GM10266 (cell line): ENCODE data around the gene TRIM28.

ENCODE experiments used
- DNase-seq: peaks from one replicate; pipeline ENCODE4 v3.0.0; 2012; ENCODE audit errors: extremely low spot score
- TF ChIP-seq, protein P1 (sequence below): IDR thresholded peaks from 2 replicates; pipeline ENCODE4 v1.5.1; 2012; ENCODE audit warnings: mild to moderate bottlenecking, low read depth; ENCODE audit not compliant: control insufficient read depth, insufficient read depth; ENCODE audit errors: missing control alignments

The TRIM28 gene

DNA sequence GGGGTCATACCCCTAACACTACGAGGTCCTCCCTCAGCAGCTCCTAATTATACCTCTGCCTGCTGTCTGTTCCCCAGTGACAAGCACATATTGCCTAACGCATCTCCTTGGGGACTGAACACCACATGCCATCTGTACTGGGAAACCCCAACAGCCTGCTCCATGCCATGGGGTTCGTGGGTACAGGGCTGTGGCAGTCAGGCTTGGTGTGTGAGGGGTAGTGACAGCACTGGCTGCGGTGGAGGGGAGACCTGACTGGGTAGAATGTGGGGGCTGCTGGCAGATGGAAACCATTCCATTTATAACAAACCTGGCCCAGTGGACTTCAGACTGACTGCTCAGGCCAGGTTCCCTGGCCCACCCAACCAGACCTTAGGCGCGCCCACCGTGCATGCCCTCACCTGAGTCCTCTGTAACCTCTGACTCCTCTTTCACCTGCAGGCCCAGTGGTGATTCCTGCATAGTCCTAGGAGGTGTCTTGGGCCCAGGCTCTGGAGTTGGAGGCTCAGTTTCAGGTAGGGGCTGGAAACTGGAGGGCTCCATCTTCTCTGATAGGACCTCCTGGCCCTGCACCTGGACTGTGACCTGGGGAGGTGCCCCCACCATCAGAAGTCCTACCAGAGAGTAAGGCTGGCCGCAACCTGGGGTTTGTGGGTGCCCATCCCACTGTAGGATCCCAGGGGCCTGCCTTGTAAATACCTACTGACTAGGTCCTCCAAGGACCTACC, 26.2 kb downstream of the TRIM28 start:
- no peak for DNase-seq
- TF ChIP-seq, protein P1, sequence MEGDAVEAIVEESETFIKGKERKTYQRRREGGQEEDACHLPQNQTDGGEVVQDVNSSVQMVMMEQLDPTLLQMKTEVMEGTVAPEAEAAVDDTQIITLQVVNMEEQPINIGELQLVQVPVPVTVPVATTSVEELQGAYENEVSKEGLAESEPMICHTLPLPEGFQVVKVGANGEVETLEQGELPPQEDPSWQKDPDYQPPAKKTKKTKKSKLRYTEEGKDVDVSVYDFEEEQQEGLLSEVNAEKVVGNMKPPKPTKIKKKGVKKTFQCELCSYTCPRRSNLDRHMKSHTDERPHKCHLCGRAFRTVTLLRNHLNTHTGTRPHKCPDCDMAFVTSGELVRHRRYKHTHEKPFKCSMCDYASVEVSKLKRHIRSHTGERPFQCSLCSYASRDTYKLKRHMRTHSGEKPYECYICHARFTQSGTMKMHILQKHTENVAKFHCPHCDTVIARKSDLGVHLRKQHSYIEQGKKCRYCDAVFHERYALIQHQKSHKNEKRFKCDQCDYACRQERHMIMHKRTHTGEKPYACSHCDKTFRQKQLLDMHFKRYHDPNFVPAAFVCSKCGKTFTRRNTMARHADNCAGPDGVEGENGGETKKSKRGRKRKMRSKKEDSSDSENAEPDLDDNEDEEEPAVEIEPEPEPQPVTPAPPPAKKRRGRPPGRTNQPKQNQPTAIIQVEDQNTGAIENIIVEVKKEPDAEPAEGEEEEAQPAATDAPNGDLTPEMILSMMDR = no peak

DNA sequence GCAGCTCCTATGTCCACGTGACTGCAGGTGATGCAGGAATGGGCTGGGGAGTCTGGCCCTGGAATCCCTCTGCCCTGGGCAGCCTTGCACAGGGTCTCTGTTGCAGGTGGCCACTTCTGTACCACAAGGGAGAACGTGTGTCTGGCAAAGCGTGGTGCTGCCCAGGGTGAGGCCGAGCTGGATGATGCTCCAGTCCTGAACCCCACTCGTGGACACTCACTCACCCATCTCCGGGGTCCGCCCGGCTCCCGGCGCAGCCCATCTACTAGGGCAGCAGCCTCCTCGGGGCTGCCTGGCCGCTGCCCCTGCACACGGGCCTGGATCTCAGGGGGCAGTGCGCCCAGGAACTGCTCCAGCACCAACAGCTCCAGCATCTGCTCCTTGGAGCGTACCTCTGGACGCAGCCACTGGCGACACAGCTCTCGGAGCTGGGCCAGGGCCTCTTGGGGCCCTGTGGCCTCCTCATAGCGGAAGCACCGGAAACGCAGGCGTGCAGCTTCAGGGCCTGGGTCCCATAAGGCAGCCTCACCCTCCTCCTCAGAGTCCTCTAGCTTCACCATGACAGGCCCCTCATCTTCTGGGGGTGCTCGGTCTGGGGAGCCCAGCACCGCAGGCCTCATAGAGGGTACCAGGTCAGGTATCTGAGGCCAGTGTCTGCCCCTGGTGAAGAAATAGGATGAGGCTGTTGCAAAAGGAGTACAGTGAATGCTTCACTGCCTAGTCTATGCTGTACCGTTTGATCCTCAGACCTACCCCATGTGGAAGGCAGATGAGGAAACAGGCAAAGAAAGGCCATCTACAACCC, 27.1 kb downstream of the TRIM28 start:
- TF ChIP-seq, protein P1 = no peak
- no peak for DNase-seq

DNA sequence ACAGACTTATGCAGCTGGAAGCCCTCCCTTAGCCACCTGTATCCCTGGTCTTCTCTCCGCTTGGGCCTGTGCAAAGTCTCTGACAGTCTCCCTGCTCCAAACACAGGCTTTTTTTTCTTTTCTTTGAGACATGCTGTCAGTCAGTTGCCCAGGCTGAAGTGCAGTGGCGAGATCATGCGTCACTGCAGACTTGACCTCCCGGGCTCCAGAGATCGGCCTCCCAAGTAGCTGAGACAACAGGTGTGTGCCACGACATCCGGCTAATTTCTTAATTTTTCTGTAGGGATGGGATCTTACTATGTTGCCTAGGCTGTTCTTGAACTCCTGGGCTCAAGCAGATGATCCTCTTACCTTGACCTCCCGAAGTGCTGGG, 27.7 kb downstream of the TRIM28 start:
- TF ChIP-seq, protein P1 = no peak
- DNase-seq = no peak

DNA sequence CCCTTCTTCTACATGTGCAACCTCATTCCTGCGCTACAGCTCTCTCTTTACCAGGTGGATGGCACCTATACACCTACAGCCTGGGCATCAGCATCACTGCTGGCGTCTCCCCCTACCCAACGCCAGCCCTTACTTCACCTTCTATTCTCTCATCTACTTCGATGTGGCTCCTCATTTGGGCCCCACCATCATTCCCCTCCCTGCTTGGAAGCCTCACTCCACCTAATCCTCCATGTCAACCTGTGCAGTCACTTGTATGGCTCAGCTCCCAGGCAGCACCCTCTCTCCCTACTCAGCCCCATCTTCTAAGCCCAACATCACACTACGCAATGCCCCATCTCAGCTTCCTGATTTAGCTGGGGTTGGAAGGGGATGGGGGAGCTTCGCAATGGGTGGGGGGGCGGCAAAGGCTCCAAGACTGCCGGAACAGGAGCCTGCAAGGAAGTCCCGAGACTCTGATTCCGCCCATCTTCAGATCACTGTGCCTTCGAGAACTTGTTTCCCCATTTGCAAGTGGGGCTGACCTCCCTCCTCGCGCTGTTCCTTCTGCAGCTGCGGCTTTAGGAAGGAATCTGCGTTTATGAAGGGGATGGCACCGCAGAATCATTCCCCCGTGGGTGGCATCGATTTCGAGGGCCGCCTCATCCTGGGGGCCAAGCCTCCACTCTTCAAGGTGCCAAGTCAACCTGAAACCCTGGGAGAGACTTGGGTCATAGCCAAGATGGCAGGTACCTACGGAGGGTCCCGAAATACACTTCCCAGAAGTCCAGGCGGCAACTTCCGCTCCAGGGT, 28.4 kb downstream of the TRIM28 start:
- DNase-seq = no peak
- TF ChIP-seq, protein P1 = no peak

DNA sequence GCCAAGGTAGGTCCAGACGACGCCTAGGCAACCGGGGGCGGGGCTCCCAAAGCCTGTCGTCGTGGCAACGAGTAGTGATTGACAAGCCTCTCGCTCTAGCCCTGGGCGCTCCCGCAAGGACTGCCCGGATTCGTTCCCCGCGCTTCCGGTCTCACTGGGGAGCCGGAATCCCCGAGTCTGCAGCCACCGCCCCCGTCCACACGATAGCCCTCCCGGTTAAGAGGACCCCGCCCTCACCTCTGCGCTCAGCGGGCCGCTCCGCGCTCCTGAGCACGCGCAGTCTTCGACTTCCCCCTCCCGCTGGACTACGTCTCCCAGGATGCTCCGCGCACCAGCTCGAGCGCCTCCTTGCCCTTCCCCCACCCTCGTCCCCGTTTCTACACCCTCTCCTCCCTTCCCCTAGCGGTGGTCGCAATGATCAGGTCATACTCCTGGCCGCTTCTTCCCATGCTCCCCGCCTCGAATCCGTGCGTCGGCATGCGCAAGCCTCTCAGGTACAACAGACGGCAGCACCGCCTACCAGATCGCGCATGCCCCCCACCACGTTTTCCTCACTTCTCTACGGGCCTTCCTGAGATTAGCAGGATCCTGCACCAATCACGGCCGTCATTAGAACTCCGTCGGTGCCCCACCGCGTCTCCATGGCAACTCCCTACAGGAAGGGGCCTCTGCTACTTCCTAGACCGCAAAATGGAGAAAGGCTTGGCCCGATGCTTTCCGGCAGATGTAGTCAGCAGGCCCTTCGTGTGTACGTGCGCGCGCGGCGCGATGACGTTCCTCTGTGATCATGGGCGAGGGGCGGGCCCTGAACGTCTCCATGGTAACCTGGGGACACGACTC, 29.2 kb downstream of the TRIM28 start, which contains the start of gene MZF1:
TSS of gene MZF1 (minus strand) at position 518 of the 840 bp plus-strand sequence. CDS start 1,946 bp downstream, outside the sequence.
- TF ChIP-seq, protein P1 = no peak
- DNase-seq = peak; percentile 97

DNA sequence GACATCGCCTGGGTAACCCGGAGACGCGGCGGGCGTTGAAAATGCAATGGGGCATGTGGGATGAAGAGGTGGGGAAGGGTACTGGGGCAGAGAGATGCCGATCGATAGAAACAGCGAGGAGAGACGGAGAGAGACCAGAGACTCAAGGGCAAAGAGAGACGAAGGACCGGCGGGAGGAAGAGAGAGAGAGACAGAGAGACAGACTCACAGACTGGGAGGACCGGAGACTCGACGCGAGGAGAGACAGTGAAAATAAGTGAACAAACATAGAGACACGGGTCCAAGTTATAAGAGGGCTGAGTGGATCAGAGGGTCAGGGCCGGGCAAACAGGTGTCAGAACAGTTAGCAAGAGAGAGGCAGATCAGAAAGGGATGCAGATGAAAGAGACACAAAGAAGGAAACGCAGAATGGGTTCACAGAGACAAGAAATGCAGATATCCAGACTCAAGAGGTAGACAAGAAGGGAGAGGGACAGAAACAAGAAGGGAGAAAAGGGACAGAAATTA, 29.8 kb downstream of the TRIM28 start:
- DNase-seq = no peak
- TF ChIP-seq, protein P1 = no peak
